IPS-20b (cell line): ENCODE measurements around the gene RBM14.
"Not testable (repeated sequence)": the region's sequence is repeated elsewhere in the genome, so short reads cannot be mapped to it uniquely, and the experiment has no call there.

Experiments used
- H3K27ac ChIP-seq: one replicate; pipeline ENCODE4 v1.5.1; 2013; ENCODE audit warnings: low read length
- H3K27me3 ChIP-seq: 2 replicates; pipeline ENCODE4 v1.6.1; 2013; ENCODE audit warnings: mild to moderate bottlenecking, low read length, inconsistent platforms; ENCODE audit not compliant: insufficient read depth
- H3K36me3 ChIP-seq: 2 replicates; pipeline ENCODE4 v1.6.1; 2013; ENCODE audit warnings: low read depth, mild to moderate bottlenecking, inconsistent platforms, low read length, moderate library complexity; ENCODE audit not compliant: insufficient read depth
- H3K4me1 ChIP-seq: 2 replicates; pipeline ENCODE4 v1.6.1; 2013; ENCODE audit warnings: mild to moderate bottlenecking, control low read depth, inconsistent platforms, low read length, moderate library complexity; ENCODE audit not compliant: insufficient read depth
- H3K4me3 ChIP-seq: 2 replicates; pipeline ENCODE4 v1.5.1; 2013; ENCODE audit warnings: mild to moderate bottlenecking, low read length, inconsistent platforms
- H3K9ac ChIP-seq: 2 replicates; pipeline ENCODE4 v1.6.1; 2013; ENCODE audit warnings: low read depth, mild to moderate bottlenecking, inconsistent platforms, low read length, moderate library complexity
- H3K9me3 ChIP-seq: 2 replicates; pipeline ENCODE4 v1.6.1; 2013; ENCODE audit warnings: mild to moderate bottlenecking, low read depth, low read length, inconsistent platforms; ENCODE audit not compliant: insufficient read depth

Gene RBM14

GRCh38 chr11:66586136-66586535 lies 30.3 kb upstream of the RBM14 start:
- Histone ChIP-seq H3K9ac (no peak overlapping the region), H3K27ac (no peak overlapping the region), H3K27me3 (0 out of 2 replicates have a peak, but pooled peaks cover 2% of the 10 kb centered on the region), H3K4me1 (no peaks in the 10 kb centered on the region; the same call in 1 of the 2 replicates), H3K4me3 (no peak overlapping the region), H3K36me3 (no peaks in the 10 kb centered on the region), H3K9me3 (peaks cover 26% of the 10 kb centered on the region)

GRCh38 chr11:66589315-66589714 lies 27.1 kb upstream of the RBM14 start:
- Histone ChIP-seq H3K27me3 (peaks cover 13% of the 10 kb centered on the region; the same call in 1 of the 2 replicates), H3K9me3 (peaks cover 21% of the 10 kb centered on the region; the same call in 1 of the 2 replicates)
- not testable (repeated sequence) for H3K9ac ChIP-seq, H3K27ac ChIP-seq, H3K4me1 ChIP-seq, H3K4me3 ChIP-seq, H3K36me3 ChIP-seq

- Histone ChIP-seq H3K4me1 (no peaks in the 10 kb centered on the region), H3K4me3 (no peak overlapping the region), H3K27ac (no peak overlapping the region), H3K9ac (no peak overlapping the region), H3K9me3 (peaks cover 21% of the 10 kb centered on the region; the same call in 1 of the 2 replicates), H3K27me3 (peaks cover 13% of the 10 kb centered on the region; the same call in 1 of the 2 replicates), H3K36me3 (no peaks in the 10 kb centered on the region)
Measured at GRCh38 chr11:66589996-66590675, 26.3 kb upstream of the RBM14 start.

GRCh38 chr11:66591175-66591574 lies 25.3 kb upstream of the RBM14 start:
- Histone ChIP-seq H3K9me3 (peaks cover 21% of the 10 kb centered on the region; the same call in 1 of the 2 replicates), H3K9ac (no peak overlapping the region)

GRCh38 chr11:66592457-66593302 lies 23.8 kb upstream of the RBM14 start, which contains the start of the genes CCDC87 and CCS:
CCDC87 (minus strand) TSS chr11:66593063; CDS start chr11:66593015, 48 bp downstream.
CCS (plus strand) TSS chr11:66593185; CDS start chr11:66593262, 77 bp downstream.
- no peak within 1 kb of the TSS for H3K27ac ChIP-seq
- H3K4me3 ChIP-seq: peak within 1 kb of the TSS; percentile 85
- peaks cover 21% of the 10 kb centered on the region; the same call in 1 of the 2 replicates for H3K9me3 ChIP-seq
- H3K27me3 ChIP-seq: peaks cover 13% of the 10 kb centered on the region; the same call in 1 of the 2 replicates
- no peaks in the 10 kb centered on the region for H3K4me1 ChIP-seq
- peak within 1 kb of the TSS; percentile 83; the same call in 1 of the 2 replicates for H3K9ac ChIP-seq
- H3K36me3 ChIP-seq: 0 out of 2 replicates have a peak, but pooled peaks cover 3% of the 10 kb centered on the region

More at GRCh38 chr11:66591175-66591574, 25.3 kb upstream of the RBM14 start:
- peaks cover 13% of the 10 kb centered on the region; the same call in 1 of the 2 replicates for H3K27me3 ChIP-seq
- no peak overlapping the region for H3K27ac ChIP-seq
- H3K36me3 ChIP-seq: no peaks in the 10 kb centered on the region
- no peak overlapping the region for H3K4me3 ChIP-seq
- no peaks in the 10 kb centered on the region for H3K4me1 ChIP-seq

GRCh38 chr11:66593303-66593635 lies 23.2 kb upstream of the RBM14 start:
- Histone ChIP-seq H3K27me3 (peaks cover 13% of the 10 kb centered on the region; the same call in 1 of the 2 replicates), H3K36me3 (0 out of 2 replicates have a peak, but pooled peaks cover 3% of the 10 kb centered on the region), H3K27ac (no peak overlapping the region)

GRCh38 chr11:66593650-66594049 lies 22.8 kb upstream of the RBM14 start:
- Histone ChIP-seq H3K9ac (peak overlapping the region; percentile 83; the same call in 1 of the 2 replicates), H3K9me3 (peaks cover 21% of the 10 kb centered on the region; the same call in 1 of the 2 replicates), H3K4me1 (no peaks in the 10 kb centered on the region), H3K27ac (no peak overlapping the region), H3K36me3 (0 out of 2 replicates have a peak, but pooled peaks cover 3% of the 10 kb centered on the region), H3K27me3 (peaks cover 13% of the 10 kb centered on the region; the same call in 1 of the 2 replicates), H3K4me3 (peak overlapping the region; percentile 85)

More at GRCh38 chr11:66593303-66593635, 23.2 kb upstream of the RBM14 start:
- Histone ChIP-seq H3K9ac (peak overlapping the region; percentile 83; the same call in 1 of the 2 replicates), H3K4me1 (no peaks in the 10 kb centered on the region), H3K4me3 (peak overlapping the region; percentile 85), H3K9me3 (peaks cover 21% of the 10 kb centered on the region; the same call in 1 of the 2 replicates)

GRCh38 chr11:66595245-66595904 lies 21.1 kb upstream of the RBM14 start:
- Histone ChIP-seq H3K27ac (no peak overlapping the region), H3K9ac (no peak overlapping the region), H3K27me3 (peaks cover 13% of the 10 kb centered on the region; the same call in 1 of the 2 replicates), H3K36me3 (peaks cover 18% of the 10 kb centered on the region; the same call in 1 of the 2 replicates), H3K4me1 (no peaks in the 10 kb centered on the region), H3K4me3 (no peak overlapping the region), H3K9me3 (peaks cover 15% of the 10 kb centered on the region; the same call in 1 of the 2 replicates)

- no peak overlapping the region for H3K9ac ChIP-seq
- H3K4me3 ChIP-seq: no peak overlapping the region
- H3K4me1 ChIP-seq: no peaks in the 10 kb centered on the region
- peaks cover 31% of the 10 kb centered on the region for H3K36me3 ChIP-seq
- H3K27ac ChIP-seq: no peak overlapping the region
- H3K27me3 ChIP-seq: no peaks in the 10 kb centered on the region
- no peaks in the 10 kb centered on the region for H3K9me3 ChIP-seq
Measured at GRCh38 chr11:66598993-66599392, 17.4 kb upstream of the RBM14 start.

- H3K4me1 ChIP-seq: no peaks in the 10 kb centered on the region
- H3K9ac ChIP-seq: no peak overlapping the region
- H3K4me3 ChIP-seq: no peak overlapping the region
- peaks cover 41% of the 10 kb centered on the region for H3K36me3 ChIP-seq
- no peaks in the 10 kb centered on the region for H3K9me3 ChIP-seq
- no peak overlapping the region for H3K27ac ChIP-seq
- H3K27me3 ChIP-seq: no peaks in the 10 kb centered on the region
Measured at GRCh38 chr11:66600219-66600618, 16.2 kb upstream of the RBM14 start.
